ENCODE data around the gene NSUN5. TPM values are rescaled to one million over a fixed set of nuclear protein-coding genes. Genes with fewer than 3 reads are reported as not detected.

NSUN5 gene
- total RNA-seq, 3 donors from 2014 or later (not counting 1 experiment from before 2014, with no cell fraction given): 35.9 to 39.3 (median 37.4) TPM

- Mint-ChIP-seq H3K27ac (no peak overlapping the region), H3K36me3 (no peaks in the 10 kb centered on the region), H3K4me1 (no peaks in the 10 kb centered on the region), H3K9me3 (no peaks in the 10 kb centered on the region), H3K4me3 (no peak overlapping the region), H3K27me3 (ENCODE audit: low read depth in 2 of 2) (peaks cover 0 to 3% of the 10 kb centered on the region in 2 donors)
- 51% methylated on average over 4 of the region's 4 CpGs for WGBS (ENCODE audit: insufficient coverage)
- Histone ChIP-seq H3K9me3 (ENCODE audit: control insufficient read depth, insufficient read depth, low read length) (no peaks in the 10 kb centered on the region), H3K36me3 (ENCODE audit: control insufficient read depth, insufficient read depth, low read length) (no peaks in the 10 kb centered on the region), H3K27me3 (ENCODE audit: control insufficient read depth, insufficient read depth, low read length) (no peaks in the 10 kb centered on the region), H3K4me3 (ENCODE audit: low read length) (no peak overlapping the region), H3K27ac (ENCODE audit: low read length) (no peak overlapping the region), H3K4me1 (ENCODE audit: control insufficient read depth, insufficient read depth, low read length) (no peaks in the 10 kb centered on the region)
- intact Hi-C loops (cut with micrococcal nuclease): no loop called here
- no peak for TF ChIP-seq CTCF (IDR thresholded peaks at IDR 0.05)
- ATAC-seq (no peak), DNase-seq (no peak)
These were observed 36.9 kb upstream of the NSUN5 start for GRCh38 chr7:73345538-73345937.

GRCh38 chr7:73343671-73344380 lies 35.2 kb upstream of the NSUN5 start:
- Mint-ChIP-seq H3K4me3 (no peak overlapping the region), H3K27ac (no peak overlapping the region), H3K4me1 (no peaks in the 10 kb centered on the region), H3K9me3 (no peaks in the 10 kb centered on the region), H3K27me3 (ENCODE audit: low read depth in 2 of 2) (peaks cover 0 to 3% of the 10 kb centered on the region in 2 donors), H3K36me3 (no peaks in the 10 kb centered on the region)
- Histone ChIP-seq H3K4me1 (ENCODE audit: control insufficient read depth, insufficient read depth, low read length) (no peaks in the 10 kb centered on the region), H3K4me3 (ENCODE audit: low read length) (no peak overlapping the region), H3K27me3 (ENCODE audit: control insufficient read depth, insufficient read depth, low read length) (no peaks in the 10 kb centered on the region), H3K27ac (ENCODE audit: low read length) (no peak overlapping the region), H3K36me3 (ENCODE audit: control insufficient read depth, insufficient read depth, low read length) (no peaks in the 10 kb centered on the region), H3K9me3 (ENCODE audit: control insufficient read depth, insufficient read depth, low read length) (no peaks in the 10 kb centered on the region)
- 78% methylated on average over 7 of the region's 7 CpGs for WGBS (ENCODE audit: insufficient coverage)
- no peak for TF ChIP-seq CTCF (IDR thresholded peaks at IDR 0.05)
- intact Hi-C loops (cut with micrococcal nuclease): no loop called here
- no peak for ATAC-seq
- no peak for DNase-seq

GRCh38 chr7:73342645-73343044 lies 34.0 kb upstream of the NSUN5 start:
- no peaks in the 10 kb centered on the region for H3K4me1 Mint-ChIP-seq
- Histone ChIP-seq H3K27me3 (ENCODE audit: control insufficient read depth, insufficient read depth, low read length) (no peaks in the 10 kb centered on the region), H3K4me1 (ENCODE audit: control insufficient read depth, insufficient read depth, low read length) (no peaks in the 10 kb centered on the region), H3K36me3 (ENCODE audit: control insufficient read depth, insufficient read depth, low read length) (no peaks in the 10 kb centered on the region), H3K27ac (ENCODE audit: low read length) (no peak overlapping the region), H3K9me3 (ENCODE audit: control insufficient read depth, insufficient read depth, low read length) (no peaks in the 10 kb centered on the region), H3K4me3 (ENCODE audit: low read length) (no peak overlapping the region)
- WGBS (ENCODE audit: insufficient coverage): 93% methylated on average over 8 of the region's 8 CpGs
- DNase-seq: no peak
- no peak overlapping the region for H3K4me3 Mint-ChIP-seq
- intact Hi-C loops (cut with micrococcal nuclease): no loop called here
- no peaks in the 10 kb centered on the region for H3K9me3 Mint-ChIP-seq
- no peak for TF ChIP-seq CTCF (IDR thresholded peaks at IDR 0.05)
- no peak overlapping the region for H3K27ac Mint-ChIP-seq
- peaks cover 0 to 3% of the 10 kb centered on the region in 2 donors for H3K27me3 Mint-ChIP-seq (ENCODE audit: low read depth in 2 of 2)
- ATAC-seq: no peak
- no peaks in the 10 kb centered on the region for H3K36me3 Mint-ChIP-seq

GRCh38 chr7:73341877-73342276 lies 33.3 kb upstream of the NSUN5 start:
- Histone ChIP-seq H3K9me3 (ENCODE audit: control insufficient read depth, insufficient read depth, low read length) (no peaks in the 10 kb centered on the region), H3K4me1 (ENCODE audit: control insufficient read depth, insufficient read depth, low read length) (no peaks in the 10 kb centered on the region), H3K27ac (ENCODE audit: low read length) (no peak overlapping the region), H3K4me3 (ENCODE audit: low read length) (no peak overlapping the region), H3K36me3 (ENCODE audit: control insufficient read depth, insufficient read depth, low read length) (no peaks in the 10 kb centered on the region), H3K27me3 (ENCODE audit: control insufficient read depth, insufficient read depth, low read length) (no peaks in the 10 kb centered on the region)
- TF ChIP-seq CTCF (IDR thresholded peaks at IDR 0.05): no peak
- WGBS (ENCODE audit: insufficient coverage): 73% methylated on average over 7 of the region's 8 CpGs
- intact Hi-C loops (cut with micrococcal nuclease): no loop called here
- H3K27me3 Mint-ChIP-seq (ENCODE audit: low read depth in 2 of 2): peaks cover 0 to 3% of the 10 kb centered on the region in 2 donors
- DNase-seq (no peak), ATAC-seq (no peak)
- H3K36me3 Mint-ChIP-seq: no peaks in the 10 kb centered on the region
- no peak overlapping the region for H3K27ac Mint-ChIP-seq
- no peak overlapping the region for H3K4me3 Mint-ChIP-seq
- H3K4me1 Mint-ChIP-seq: no peaks in the 10 kb centered on the region
- H3K9me3 Mint-ChIP-seq: no peaks in the 10 kb centered on the region
